HG02852 (cell line): ENCODE data around the gene COL13A1.

Source experiments
- ATAC-seq: cut with Tn5 transposase; IDR thresholded peaks from one replicate; pipeline ENCODE4 v1.9.1; 2021; ENCODE audit warnings: mild to moderate bottlenecking, moderate library complexity; ENCODE audit not compliant: unreplicated experiment

Gene COL13A1

GRCh38 chr10:69960988-69961880 lies 159.5 kb downstream of the COL13A1 start:
- ATAC-seq, result no peak

- no peak for ATAC-seq
Observed at GRCh38 chr10:69961881-69962745, 160.4 kb downstream of the COL13A1 start.

- no peak for ATAC-seq
Observed at GRCh38 chr10:69962746-69963135, 161.0 kb downstream of the COL13A1 start.

GRCh38 chr10:69963178-69963834 lies 161.6 kb downstream of the COL13A1 start:
- no peak for ATAC-seq

- no peak for ATAC-seq
Observed at GRCh38 chr10:69963835-69964710, 162.4 kb downstream of the COL13A1 start.

- ATAC-seq, result no peak
Observed at GRCh38 chr10:69965086-69965485, 163.4 kb downstream of the COL13A1 start.

GRCh38 chr10:69965919-69966662 lies 164.4 kb downstream of the COL13A1 start:
- no peak for ATAC-seq

- ATAC-seq, result no peak
Observed at GRCh38 chr10:69968830-69969229, 167.1 kb downstream of the COL13A1 start.

- ATAC-seq, result no peak
Observed at GRCh38 chr10:69969977-69970376, 168.3 kb downstream of the COL13A1 start.

- no peak for ATAC-seq
Observed at GRCh38 chr10:69972981-69973397, 171.3 kb downstream of the COL13A1 start.

GRCh38 chr10:69973678-69974077 lies 172.0 kb downstream of the COL13A1 start:
- ATAC-seq, result no peak

GRCh38 chr10:69974551-69975155 lies 172.9 kb downstream of the COL13A1 start:
- ATAC-seq, result no peak

- ATAC-seq, result no peak
Observed at GRCh38 chr10:69976795-69977546, 175.3 kb downstream of the COL13A1 start.

GRCh38 chr10:69979174-69979573 lies 177.5 kb downstream of the COL13A1 start:
- no peak for ATAC-seq

GRCh38 chr10:69980672-69981071 lies 179.0 kb downstream of the COL13A1 start:
- no peak for ATAC-seq

- ATAC-seq, result no peak
Observed at GRCh38 chr10:69988094-69988493, 186.4 kb downstream of the COL13A1 start.

GRCh38 chr10:69991151-69991550 lies 189.4 kb downstream of the COL13A1 start:
- no peak for ATAC-seq

GRCh38 chr10:69994262-69994661 lies 192.6 kb downstream of the COL13A1 start:
- ATAC-seq, result no peak
